ENCODE measurements around the gene GPRIN3. TPM values are rescaled to one million over a fixed set of nuclear protein-coding genes. Genes with fewer than 3 reads are reported as not detected.

Gene GPRIN3
- total RNA-seq = 7.4 TPM
- long read RNA-seq, full-length matches to known transcripts = 13 of 15 reads
- long read RNA-seq, partial matches to known transcripts = 0 of 15 reads
- long read RNA-seq, other reads (novel, unspliced or antisense) = 2 of 15 reads

- intact Hi-C loops (cut with micrococcal nuclease) = loop anchor here (10.0 kb wide), 1 partner anchor 53 kb away; no protein-coding TSS in a partner anchor
- ATAC-seq (peak; percentile 80), DNase-seq (peak; percentile 72)
These were observed at the start of gene GPRIN3 for GRCh38 chr4:89307446-89308160. Gene GPRIN3, minus strand, starts transcription at chr4:89307800. Its CDS starts 57,690 bp downstream, at chr4:89250110.

DNA sequence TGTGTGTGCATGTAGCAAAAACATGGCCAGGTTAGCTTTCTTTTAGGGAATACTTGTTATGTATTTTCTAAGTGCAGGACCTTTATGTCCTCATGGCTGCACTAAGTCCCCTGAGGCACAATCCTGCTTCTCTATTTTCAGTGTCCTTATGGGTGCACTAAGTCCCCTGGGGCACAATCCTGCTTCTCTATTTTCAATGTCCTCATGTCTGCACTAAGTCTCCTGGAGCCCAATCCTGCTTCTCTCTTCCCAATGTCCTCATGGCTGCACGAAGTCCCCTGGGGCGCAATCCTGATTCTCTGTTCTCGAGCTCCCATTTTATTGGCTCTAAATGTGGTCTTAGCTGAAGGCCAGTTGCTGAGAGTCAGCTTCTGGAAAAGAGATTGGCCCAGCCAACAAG lies 49.7 kb upstream of the GPRIN3 start:
- intact Hi-C loops (cut with micrococcal nuclease) = no loop called here
- ATAC-seq (no peak), DNase-seq (no peak)

- DNase-seq (no peak), ATAC-seq (no peak)
- intact Hi-C loops (cut with micrococcal nuclease) = no loop called here
These were observed 48.5 kb upstream of the GPRIN3 start for GRCh38 chr4:89356086-89356485.

- DNase-seq (no peak), ATAC-seq (no peak)
- intact Hi-C loops (cut with micrococcal nuclease) = no loop called here
These were observed 45.9 kb upstream of the GPRIN3 start for GRCh38 chr4:89353514-89353913.

GRCh38 chr4:89352541-89352940 lies 44.9 kb upstream of the GPRIN3 start:
- intact Hi-C loops (cut with micrococcal nuclease) = no loop called here
- no peak for DNase-seq

DNA sequence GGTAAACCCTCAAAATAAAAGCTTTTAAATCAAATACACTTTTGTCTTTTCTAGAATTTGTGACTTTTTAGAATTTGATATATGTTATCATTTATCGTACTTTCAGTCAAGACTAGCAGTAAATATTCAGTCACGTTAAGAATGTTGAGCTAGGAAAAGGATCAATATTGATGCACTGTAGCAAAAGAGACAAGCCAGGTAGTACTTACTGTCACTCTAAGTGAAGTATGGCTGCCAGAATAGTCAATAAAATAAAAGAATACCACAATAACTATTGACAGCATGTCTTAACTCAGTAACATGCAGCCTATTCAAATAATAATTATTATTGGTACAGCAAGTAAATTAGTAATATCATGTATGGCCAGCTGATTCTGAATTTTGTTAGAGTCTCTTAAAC lies 43.6 kb upstream of the GPRIN3 start:
- DNase-seq = no peak
- intact Hi-C loops (cut with micrococcal nuclease) = no loop called here

More at GRCh38 chr4:89352541-89352940, 44.9 kb upstream of the GPRIN3 start:
- ATAC-seq = no peak

DNA sequence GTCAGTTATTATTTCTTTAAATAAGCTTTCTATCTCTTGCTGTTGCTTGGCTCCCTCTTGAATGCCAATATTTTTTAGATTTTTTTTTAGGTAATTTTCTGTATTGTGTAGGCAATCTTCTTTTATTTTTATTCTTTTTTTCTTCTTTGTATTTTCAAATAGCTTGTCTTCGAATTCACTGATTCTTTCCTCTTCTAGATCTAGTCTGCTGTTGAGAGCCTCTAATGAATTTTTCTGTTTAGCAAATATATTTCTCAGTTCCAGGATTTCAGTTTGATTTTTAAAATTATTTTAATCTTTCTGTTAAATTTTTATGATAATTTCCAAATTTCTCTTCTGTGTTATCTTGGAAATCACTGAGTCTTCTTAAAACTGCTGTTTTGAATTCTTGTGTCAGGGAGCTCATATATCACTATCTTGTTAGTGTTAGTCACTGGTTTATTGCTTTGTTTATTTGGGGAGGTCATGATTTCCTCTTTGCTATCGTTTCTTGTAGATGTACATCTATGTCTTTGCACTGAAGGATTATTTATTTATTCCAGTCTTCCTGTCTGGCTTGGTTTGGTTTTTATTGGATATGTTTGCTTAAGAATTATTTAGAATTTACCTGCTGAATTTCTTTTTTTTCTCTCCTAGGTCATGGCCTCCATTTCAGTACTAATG lies 39.9 kb upstream of the GPRIN3 start:
- DNase-seq (no peak), ATAC-seq (no peak)
- intact Hi-C loops (cut with micrococcal nuclease) = no loop called here

More for the DNA sequence above, 43.6 kb upstream of the GPRIN3 start:
- no peak for ATAC-seq

DNA sequence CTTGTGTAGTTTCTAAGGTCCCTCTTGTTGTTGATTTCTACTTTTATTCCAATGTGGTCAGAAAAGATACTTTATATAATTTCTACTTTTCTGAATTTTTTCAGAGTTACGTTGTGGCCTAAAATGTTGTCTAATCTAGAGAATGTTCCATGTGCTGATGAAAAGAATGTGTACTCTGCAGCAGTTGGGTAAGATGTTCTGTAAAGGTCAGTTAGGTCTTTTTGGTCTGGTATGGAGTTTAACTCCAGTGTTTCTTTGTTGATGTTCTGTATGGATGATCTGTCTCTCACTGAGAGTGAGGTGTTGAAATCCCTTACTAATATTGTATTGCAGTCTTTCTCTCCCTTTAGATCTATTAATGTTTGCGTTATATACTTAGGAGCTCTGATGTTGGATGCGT lies 37.0 kb upstream of the GPRIN3 start:
- intact Hi-C loops (cut with micrococcal nuclease) = no loop called here
- ATAC-seq (no peak), DNase-seq (no peak)

DNA sequence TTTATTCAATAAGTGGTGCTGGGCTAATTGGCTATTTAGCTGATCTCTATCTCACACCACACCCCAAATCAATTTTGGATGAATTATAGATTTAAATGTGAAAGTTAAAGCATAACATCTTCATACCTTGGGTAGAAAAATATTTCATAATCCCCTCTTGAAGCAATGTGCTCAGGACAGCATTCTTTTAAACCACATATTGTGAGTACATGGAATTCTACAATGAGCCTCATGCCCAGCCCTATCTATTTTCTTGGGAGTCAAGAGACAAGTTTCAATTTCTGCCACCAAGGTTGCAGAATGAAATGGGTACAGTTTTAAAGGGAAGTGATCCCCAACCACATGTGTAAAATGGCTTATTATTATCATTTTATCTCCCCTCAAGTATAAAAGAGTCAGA lies 30.6 kb upstream of the GPRIN3 start:
- ATAC-seq (no peak), DNase-seq (no peak)
- intact Hi-C loops (cut with micrococcal nuclease) = no loop called here

DNA sequence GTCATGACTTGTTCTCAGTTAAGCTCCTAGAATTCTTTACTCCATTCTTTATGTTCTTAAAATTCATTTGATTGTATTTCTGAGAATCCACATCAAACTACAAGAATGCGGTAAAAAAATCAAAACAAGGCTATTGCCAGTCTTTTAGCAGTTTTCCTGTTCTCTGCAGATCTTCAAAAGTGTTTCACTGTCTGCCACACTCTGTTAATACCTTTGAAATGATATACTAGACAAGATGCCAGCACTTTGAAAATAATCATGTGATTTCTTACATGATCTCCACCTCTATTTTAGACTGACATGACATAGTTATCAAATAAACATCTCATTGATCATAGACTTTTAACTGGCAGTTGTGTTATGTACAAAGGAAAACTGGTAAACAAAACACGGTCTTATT lies 30.1 kb upstream of the GPRIN3 start:
- intact Hi-C loops (cut with micrococcal nuclease) = no loop called here
- no peak for ATAC-seq
- DNase-seq = no peak

DNA sequence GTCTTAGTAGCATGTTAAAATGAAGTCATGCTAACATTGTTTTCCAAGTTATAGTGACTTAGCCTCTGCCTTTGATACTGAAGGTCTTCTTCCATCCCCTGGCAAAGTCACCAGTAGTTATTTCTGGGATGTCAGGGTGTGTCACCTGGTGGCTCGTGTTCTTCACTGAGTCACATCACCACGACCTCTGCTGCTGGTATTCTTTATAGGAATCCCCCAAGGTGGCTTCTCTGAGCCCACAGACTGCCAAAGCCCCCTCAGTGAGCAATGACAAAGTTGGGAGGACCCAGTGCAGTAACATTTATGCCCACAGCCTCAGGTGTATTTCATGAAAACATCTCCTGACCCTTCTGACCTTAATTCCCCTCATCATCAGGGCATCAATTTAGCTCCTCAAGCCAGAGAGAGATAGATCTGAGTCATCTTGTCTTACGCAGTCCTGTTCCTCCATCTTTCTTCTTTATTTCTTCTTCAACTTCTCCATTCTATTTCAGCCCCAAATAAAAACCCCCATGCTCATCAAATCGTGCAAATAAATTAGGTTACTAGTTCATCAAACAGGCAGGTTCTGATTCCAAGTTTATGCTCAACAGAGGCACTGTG lies 29.3 kb upstream of the GPRIN3 start:
- DNase-seq (no peak), ATAC-seq (no peak)
- intact Hi-C loops (cut with micrococcal nuclease) = no loop called here

DNA sequence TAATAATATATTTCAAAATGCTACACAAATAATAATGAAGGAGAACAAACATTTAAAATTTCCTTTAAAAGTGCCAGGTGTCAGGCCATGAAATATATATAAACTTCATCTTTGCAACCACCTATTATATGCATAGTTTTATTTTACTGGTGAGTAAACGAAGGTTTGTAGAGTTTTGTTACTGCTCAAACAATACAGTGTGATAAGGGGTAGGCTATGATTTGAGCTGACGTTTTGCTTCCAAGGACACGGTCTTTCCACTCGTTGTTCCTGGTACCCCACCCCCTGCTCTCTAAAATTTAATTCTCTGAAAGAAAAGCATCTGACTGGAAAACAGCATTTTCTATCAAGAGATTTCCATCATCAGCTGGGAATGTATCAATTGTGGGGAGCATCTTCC lies 27.2 kb upstream of the GPRIN3 start:
- DNase-seq (no peak), ATAC-seq (no peak)
- intact Hi-C loops (cut with micrococcal nuclease) = no loop called here

- ATAC-seq (no peak), DNase-seq (no peak)
- intact Hi-C loops (cut with micrococcal nuclease) = no loop called here
These were observed 26.7 kb upstream of the GPRIN3 start for GRCh38 chr4:89334311-89334710.

DNA sequence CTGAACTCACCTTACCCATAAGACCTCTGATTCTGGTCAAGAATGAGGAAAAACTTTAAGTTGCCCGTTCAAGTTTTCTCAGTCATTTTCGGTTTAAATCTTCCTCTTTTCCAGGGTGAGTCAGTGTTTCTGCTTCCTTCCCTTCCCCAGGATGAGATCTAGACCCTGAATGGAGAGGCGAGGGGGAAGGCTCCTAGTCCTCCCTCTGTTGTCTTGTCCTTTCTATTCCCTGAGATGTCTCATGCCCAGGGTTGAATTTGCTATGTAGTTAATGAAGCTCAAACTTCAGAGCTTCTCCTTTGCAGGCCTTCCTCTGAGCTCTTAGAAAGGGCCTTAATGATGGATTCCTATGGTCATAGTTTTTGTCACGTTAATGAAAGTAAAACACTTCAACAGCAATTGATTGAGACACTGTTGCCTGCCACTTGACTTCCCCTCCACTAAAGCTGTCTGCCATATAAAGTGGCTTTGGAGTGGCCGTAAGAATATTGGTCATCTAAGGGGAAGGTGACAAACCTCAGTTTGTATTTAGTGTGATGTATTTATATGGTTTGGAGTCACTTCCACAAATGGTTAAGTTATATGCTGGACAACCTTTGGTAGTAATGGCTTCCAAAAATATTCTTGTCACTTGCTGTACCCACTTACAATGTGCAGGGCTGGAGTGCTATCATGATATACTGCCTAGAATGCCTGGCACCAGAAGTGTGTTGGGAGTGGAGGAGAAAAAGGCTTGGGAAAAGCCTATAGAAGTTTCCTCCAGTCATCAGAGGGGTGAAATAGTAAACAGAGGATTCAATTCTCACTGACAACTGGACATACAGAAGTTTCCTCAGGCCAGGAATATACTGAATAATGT lies 24.3 kb upstream of the GPRIN3 start:
- ATAC-seq (peak; percentile 80), DNase-seq (no peak)
- intact Hi-C loops (cut with micrococcal nuclease) = no loop called here

DNA sequence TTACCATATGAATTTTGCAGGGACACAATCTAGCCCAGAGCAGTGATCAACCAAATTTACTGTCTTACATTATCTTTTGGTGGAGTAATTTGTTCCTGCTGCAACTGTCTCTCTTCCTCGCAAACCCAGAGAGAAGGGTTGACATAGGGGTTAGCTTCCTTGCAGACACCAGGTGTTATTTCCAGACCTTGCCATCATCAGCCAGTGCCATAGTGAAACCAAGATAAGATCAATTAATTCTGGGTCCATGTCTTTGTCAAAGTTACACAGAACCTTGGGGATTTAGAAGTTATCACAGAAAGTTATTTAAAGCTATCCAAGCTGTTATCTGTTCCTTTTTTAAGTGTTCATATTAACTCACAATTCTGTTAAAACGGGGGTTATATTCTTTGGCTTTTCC lies 23.6 kb upstream of the GPRIN3 start:
- DNase-seq = no peak
- intact Hi-C loops (cut with micrococcal nuclease) = no loop called here
- no peak for ATAC-seq

- ATAC-seq (no peak), DNase-seq (no peak)
- intact Hi-C loops (cut with micrococcal nuclease) = no loop called here
These were observed 21.7 kb upstream of the GPRIN3 start for GRCh38 chr4:89329280-89329679.

DNA sequence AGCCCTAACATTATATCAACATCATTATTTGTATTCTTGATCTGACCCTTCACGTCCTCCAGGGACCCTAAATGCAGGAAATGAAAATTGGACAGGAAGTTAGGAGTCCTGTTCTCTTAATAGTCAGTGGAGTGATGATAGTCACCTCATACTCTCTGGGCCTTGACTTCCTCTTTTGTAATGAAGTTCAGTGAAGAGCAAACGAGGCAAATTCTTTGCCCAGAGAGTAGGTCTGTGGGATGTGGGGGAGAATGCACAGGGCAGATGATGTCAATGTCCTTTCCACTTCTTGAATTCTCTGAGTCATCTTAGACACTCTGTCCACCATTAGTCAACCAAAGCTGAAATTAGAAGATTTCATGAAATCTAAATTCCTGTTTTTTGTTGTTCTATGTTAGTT lies 17.1 kb upstream of the GPRIN3 start:
- ATAC-seq (peak; percentile 77), DNase-seq (no peak)
- intact Hi-C loops (cut with micrococcal nuclease) = no loop called here

- ATAC-seq (no peak), DNase-seq (no peak)
- intact Hi-C loops (cut with micrococcal nuclease) = no loop called here
These were observed 15.1 kb upstream of the GPRIN3 start for GRCh38 chr4:89322671-89323070.

GRCh38 chr4:89319756-89320155 lies 12.2 kb upstream of the GPRIN3 start:
- DNase-seq (no peak), ATAC-seq (no peak)
- intact Hi-C loops (cut with micrococcal nuclease) = no loop called here
